Measurements from ENCODE around the gene SMAD7. TPM values are rescaled to one million over a fixed set of nuclear protein-coding genes. Genes with fewer than 3 reads are reported as not detected.
A peak's percentile ranks its signal among the peaks of the same experiment; 100 is the strongest.

Gene SMAD7
- total and polyA plus RNA-seq, 2 donors, result 25.6 to 31.5 TPM

GRCh38 chr18:48887294-48887904 is 63.4 kb downstream of the SMAD7 start:
- 93% methylated on average over 12 of the region's 12 CpGs for WGBS
- Histone ChIP-seq H3K36me3 (ENCODE audit: insufficient read depth) (no peaks in the 10 kb centered on the region), H3K27ac (ENCODE audit: low read depth) (no peak overlapping the region), H3K4me3 (ENCODE audit: low read depth, low read length) (no peak overlapping the region), H3K4me1 (ENCODE audit: insufficient read depth) (no peaks in the 10 kb centered on the region)
- no peak for DNase-seq (ENCODE audit: extremely low spot score)

GRCh38 chr18:48886520-48887293 is 64.1 kb downstream of the SMAD7 start:
- H3K4me3 ChIP-seq (ENCODE audit: low read depth, low read length), result no peak overlapping the region

DNA sequence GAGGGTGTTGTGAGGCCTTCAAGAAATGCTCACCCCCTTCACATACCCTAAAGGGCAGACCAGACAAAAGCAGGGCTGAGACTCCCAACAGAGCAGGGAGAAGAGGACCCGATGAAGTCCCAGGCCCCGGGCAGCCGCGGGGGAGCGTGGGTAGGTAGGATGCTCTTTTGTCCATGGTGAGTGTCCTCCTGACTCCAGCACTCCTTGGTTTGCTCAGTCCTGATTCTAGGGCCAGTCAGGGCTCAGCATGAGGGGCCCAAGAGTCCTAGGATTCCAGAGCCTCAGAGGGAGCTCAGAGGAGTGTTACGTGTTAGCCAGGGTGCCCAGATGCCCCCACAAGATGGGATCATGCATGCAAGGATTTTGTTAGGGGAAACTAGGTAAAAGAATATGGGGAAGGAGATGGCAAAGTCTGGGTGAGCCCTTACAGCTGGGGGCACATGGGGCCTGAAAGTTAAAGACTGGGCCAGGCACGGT is 64.8 kb downstream of the SMAD7 start:
- Histone ChIP-seq H3K36me3 (ENCODE audit: insufficient read depth) (no peaks in the 10 kb centered on the region), H3K4me1 (ENCODE audit: insufficient read depth) (no peaks in the 10 kb centered on the region), H3K27ac (ENCODE audit: low read depth) (peak overlapping the region; percentile 11), H3K4me3 (ENCODE audit: low read depth, low read length) (no peak overlapping the region)
- 86% methylated on average over 7 of the region's 7 CpGs for WGBS
- no peak for DNase-seq (ENCODE audit: extremely low spot score)

More at GRCh38 chr18:48886520-48887293, 64.1 kb downstream of the SMAD7 start:
- DNase-seq (ENCODE audit: extremely low spot score), result no peak
- Histone ChIP-seq H3K36me3 (ENCODE audit: insufficient read depth) (no peaks in the 10 kb centered on the region), H3K27ac (ENCODE audit: low read depth) (no peak overlapping the region), H3K4me1 (ENCODE audit: insufficient read depth) (no peaks in the 10 kb centered on the region)
- WGBS, result 93% methylated on average over 8 of the region's 8 CpGs

GRCh38 chr18:48885266-48885923 is 65.4 kb downstream of the SMAD7 start:
- H3K27ac ChIP-seq (ENCODE audit: low read depth), result peak overlapping the region; percentile 43
- DNase-seq (ENCODE audit: extremely low spot score), result no peak
- H3K4me3 ChIP-seq (ENCODE audit: low read depth, low read length), result no peak overlapping the region
- H3K36me3 ChIP-seq (ENCODE audit: insufficient read depth), result no peaks in the 10 kb centered on the region
- H3K4me1 ChIP-seq (ENCODE audit: insufficient read depth), result no peaks in the 10 kb centered on the region
- 54% methylated on average over 11 of the region's 11 CpGs for WGBS

DNA sequence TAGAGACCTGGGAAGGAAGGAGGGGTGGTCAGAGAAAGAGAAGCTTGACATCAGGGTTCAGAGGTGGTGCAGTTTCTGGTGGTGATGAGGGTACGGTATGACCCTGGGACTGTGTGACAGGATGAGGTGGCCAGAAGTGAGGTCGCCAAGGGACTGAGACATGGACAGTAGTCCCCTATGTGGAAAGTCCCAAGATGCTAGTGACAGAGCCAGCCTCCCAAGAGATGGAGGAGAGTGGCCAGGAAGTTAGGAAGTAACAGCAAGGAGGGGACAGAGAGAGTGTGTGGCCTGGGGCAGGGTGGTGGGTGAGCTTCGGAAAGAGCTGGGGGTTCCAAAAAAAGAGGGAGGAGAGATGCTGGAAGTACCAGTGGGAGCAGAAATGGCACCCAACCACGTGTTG is 66.0 kb downstream of the SMAD7 start:
- H3K27ac ChIP-seq (ENCODE audit: low read depth), result peak overlapping the region; percentile 43
- no peak overlapping the region for H3K4me3 ChIP-seq (ENCODE audit: low read depth, low read length)
- H3K36me3 ChIP-seq (ENCODE audit: insufficient read depth), result no peaks in the 10 kb centered on the region
- 75% methylated on average over 4 of the region's 4 CpGs for WGBS
- H3K4me1 ChIP-seq (ENCODE audit: insufficient read depth), result no peaks in the 10 kb centered on the region
- no peak for DNase-seq (ENCODE audit: extremely low spot score)

DNA sequence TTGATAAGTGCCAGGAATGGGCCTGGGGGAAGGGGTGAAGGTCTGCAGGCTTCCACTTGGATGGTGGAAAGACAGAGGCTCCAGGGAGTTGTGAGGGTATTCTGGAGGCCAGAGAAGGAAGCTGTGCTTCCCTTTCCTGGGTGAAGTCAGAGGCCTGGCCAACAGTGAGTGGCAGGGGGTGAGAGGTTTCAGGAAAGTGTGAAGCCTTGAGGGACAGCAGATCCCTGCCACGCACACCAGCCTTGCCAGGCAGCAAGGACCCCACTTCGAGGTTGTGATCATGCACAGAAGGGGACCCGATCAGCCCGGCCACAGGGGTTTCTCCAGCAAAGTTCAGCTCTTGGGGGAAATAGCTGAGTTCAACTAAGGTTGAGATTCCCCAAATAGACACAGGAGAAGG is 66.5 kb downstream of the SMAD7 start:
- no peaks in the 10 kb centered on the region for H3K36me3 ChIP-seq (ENCODE audit: insufficient read depth)
- DNase-seq (ENCODE audit: extremely low spot score), result no peak
- 87% methylated on average over 4 of the region's 4 CpGs for WGBS
- no peaks in the 10 kb centered on the region for H3K4me1 ChIP-seq (ENCODE audit: insufficient read depth)
- H3K27ac ChIP-seq (ENCODE audit: low read depth), result no peak overlapping the region
- no peak overlapping the region for H3K4me3 ChIP-seq (ENCODE audit: low read depth, low read length)

DNA sequence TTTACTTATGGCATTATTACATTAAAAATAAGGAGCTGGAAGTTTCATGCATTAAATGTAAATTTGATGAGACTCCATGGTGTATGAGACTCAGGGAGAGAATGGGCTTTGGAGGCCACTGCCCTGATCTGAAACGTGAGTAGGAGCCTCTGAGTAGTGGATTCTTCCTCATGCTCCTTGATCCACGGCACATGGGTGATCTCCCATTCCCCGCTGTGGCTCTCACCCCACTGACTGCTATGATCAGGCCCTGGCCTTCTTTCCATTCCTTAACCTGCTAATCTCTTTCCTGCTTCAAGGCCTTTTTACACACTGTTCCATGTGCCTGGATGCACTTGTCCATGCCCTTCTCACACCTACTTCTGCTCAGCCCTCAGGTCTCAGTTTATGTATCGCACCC is 68.4 kb downstream of the SMAD7 start:
- H3K27ac ChIP-seq (ENCODE audit: low read depth), result no peak overlapping the region
- no peak for DNase-seq (ENCODE audit: extremely low spot score)
- 90% methylated on average over 4 of the region's 4 CpGs for WGBS
- H3K4me1 ChIP-seq (ENCODE audit: insufficient read depth), result no peaks in the 10 kb centered on the region
- H3K36me3 ChIP-seq (ENCODE audit: insufficient read depth), result no peaks in the 10 kb centered on the region
- H3K4me3 ChIP-seq (ENCODE audit: low read depth, low read length), result no peak overlapping the region

- Histone ChIP-seq H3K27ac (ENCODE audit: low read depth) (no peak overlapping the region), H3K4me1 (ENCODE audit: insufficient read depth) (no peaks in the 10 kb centered on the region), H3K4me3 (ENCODE audit: low read depth, low read length) (no peak overlapping the region), H3K36me3 (ENCODE audit: insufficient read depth) (no peaks in the 10 kb centered on the region)
- WGBS, result 53% methylated on average over 1 of the region's 1 CpG
- DNase-seq (ENCODE audit: extremely low spot score), result no peak
Observed at GRCh38 chr18:48880931-48881330, 69.8 kb downstream of the SMAD7 start.

- Histone ChIP-seq H3K27ac (ENCODE audit: low read depth) (no peak overlapping the region), H3K4me1 (ENCODE audit: insufficient read depth) (no peaks in the 10 kb centered on the region), H3K36me3 (ENCODE audit: insufficient read depth) (no peaks in the 10 kb centered on the region), H3K4me3 (ENCODE audit: low read depth, low read length) (no peak overlapping the region)
- 80% methylated on average over 15 of the region's 15 CpGs for whole genome bisulfite sequencing
- DNase-seq (ENCODE audit: extremely low spot score), result no peak
Observed at GRCh38 chr18:48879008-48879431, 71.7 kb downstream of the SMAD7 start.

DNA sequence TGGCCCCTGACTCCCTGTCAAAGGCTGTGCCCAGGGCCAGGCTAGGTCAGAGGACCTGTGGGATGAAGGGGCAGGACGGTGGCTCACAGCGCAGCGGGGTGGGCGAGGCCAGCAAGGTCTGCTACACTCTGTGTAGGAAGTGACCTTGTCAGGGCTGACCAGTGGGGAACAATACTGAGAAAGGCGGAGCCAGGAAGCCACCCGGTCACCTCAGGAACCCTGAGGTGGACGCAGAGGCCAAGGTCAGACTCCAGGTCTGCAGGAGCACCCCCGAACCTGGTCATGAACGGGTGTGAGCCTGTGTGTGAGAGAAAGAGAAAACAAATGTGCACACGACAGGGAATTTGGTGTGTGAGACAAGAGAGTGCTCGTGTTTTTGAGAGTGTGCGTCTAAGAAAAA is 72.3 kb downstream of the SMAD7 start:
- no peak overlapping the region for H3K4me3 ChIP-seq (ENCODE audit: low read depth, low read length)
- DNase-seq (ENCODE audit: extremely low spot score), result no peak
- WGBS, result 74% methylated on average over 12 of the region's 12 CpGs
- no peaks in the 10 kb centered on the region for H3K4me1 ChIP-seq (ENCODE audit: insufficient read depth)
- no peak overlapping the region for H3K27ac ChIP-seq (ENCODE audit: low read depth)
- no peaks in the 10 kb centered on the region for H3K36me3 ChIP-seq (ENCODE audit: insufficient read depth)

DNA sequence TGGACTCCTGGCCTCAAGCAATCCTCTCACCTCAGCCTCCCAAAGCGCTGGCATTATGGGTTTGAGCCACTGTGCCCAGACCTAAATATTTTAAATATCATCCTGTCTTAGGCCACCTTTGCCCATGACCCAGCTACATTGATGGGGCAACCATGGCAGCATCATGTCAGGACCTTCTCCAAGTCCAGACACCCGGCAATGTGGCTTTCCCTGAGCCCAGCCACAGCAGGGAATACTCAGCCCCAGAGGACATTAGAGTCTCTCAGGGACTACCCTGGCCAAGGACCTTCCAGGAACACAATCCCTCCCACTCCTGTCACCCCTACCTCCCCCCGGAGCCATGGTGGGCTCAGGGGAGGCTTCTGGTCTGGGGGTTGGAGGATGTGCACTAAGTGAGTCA is 72.8 kb downstream of the SMAD7 start:
- 83% methylated on average over 3 of the region's 3 CpGs for WGBS
- Histone ChIP-seq H3K4me1 (ENCODE audit: insufficient read depth) (no peaks in the 10 kb centered on the region), H3K27ac (ENCODE audit: low read depth) (no peak overlapping the region), H3K36me3 (ENCODE audit: insufficient read depth) (no peaks in the 10 kb centered on the region), H3K4me3 (ENCODE audit: low read depth, low read length) (no peak overlapping the region)
- no peak for DNase-seq (ENCODE audit: extremely low spot score)

- Histone ChIP-seq H3K4me3 (ENCODE audit: low read depth, low read length) (no peak overlapping the region), H3K27ac (ENCODE audit: low read depth) (no peak overlapping the region), H3K36me3 (ENCODE audit: insufficient read depth) (no peaks in the 10 kb centered on the region), H3K4me1 (ENCODE audit: insufficient read depth) (no peaks in the 10 kb centered on the region)
- no peak for DNase-seq (ENCODE audit: extremely low spot score)
- 94% methylated on average over 6 of the region's 6 CpGs for WGBS
Observed at GRCh38 chr18:48876590-48876989, 74.2 kb downstream of the SMAD7 start.

- Histone ChIP-seq H3K36me3 (ENCODE audit: insufficient read depth) (no peaks in the 10 kb centered on the region), H3K27ac (ENCODE audit: low read depth) (no peak overlapping the region), H3K4me3 (ENCODE audit: low read depth, low read length) (no peak overlapping the region), H3K4me1 (ENCODE audit: insufficient read depth) (no peaks in the 10 kb centered on the region)
- DNase-seq (ENCODE audit: extremely low spot score), result no peak
- 76% methylated on average over 15 of the region's 15 CpGs for WGBS
Observed at GRCh38 chr18:48875942-48876511, 74.7 kb downstream of the SMAD7 start.

All from urinary bladder (tissue), 4 donors.